Measurements from ENCODE around the gene FADS3. TPM values are rescaled to one million over a fixed set of nuclear protein-coding genes. Genes with fewer than 3 reads are reported as not detected.

Gene FADS3
- total and polyA plus RNA-seq, 9 of the 15 experiments (the other 6 are each of a cell fraction or from before 2014, with no cell fraction given): 0.97 to 148 (median 92.7) TPM

DNA sequence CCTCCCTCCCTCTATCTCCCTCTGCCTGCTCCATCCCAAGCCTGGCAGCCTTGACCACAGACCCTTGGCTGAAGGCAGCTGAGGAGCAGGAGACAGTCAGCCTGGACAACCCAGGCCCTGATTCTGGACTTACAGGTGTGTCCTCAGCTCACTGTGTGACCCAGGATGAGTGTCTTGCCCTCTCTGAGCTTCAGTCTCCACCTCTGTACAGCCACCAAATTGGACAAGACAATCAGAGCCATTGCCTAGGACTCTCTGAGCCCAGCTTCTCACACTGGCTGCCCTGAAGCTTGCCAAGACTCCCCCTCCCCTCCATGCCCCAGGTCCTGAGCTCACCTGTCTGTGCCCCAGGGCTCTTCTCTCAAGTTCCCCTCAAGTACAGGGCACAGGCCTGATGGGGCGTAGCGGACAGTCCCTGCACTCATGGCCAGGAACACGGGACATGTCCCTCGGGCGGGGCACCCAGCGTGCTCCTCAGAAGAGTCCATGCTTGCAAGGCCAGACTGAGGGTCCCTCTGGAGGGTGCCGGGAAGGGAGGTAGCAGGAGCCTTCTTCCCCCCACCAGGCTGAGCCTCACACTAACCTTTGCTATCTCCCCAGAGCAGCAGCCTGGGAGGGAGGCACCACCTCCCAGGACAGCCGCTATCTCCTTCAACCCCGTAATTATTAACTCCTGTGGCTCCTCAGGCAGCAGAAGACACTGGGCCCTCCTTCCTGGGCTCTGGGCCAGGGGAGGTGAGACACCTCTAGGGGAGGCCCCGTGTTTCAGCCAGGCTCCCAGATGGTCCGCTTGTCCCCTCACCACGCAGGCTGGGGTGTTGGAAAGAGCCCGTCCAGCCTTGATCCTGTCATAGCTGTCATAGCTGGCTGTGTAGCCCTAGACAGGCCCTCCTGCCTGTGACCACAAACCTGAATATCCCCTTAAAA is 28.6 kb upstream of the FADS3 start (continued):
- TF ChIP-seq TEAD1 (CRISPR knock-in tag; IDR thresholded peaks at IDR 0.05) (peak in 1 of 2 experiments; percentile 53; a peak in 1 of 4 replicates), YY1 (IDR thresholded peaks at IDR 0.05; ENCODE audit: borderline replicate concordance in 1 of 3, control insufficient read depth in 1 of 3, extremely low read depth in 1 of 3, insufficient read depth in 3 of 3, insufficient read length in 1 of 3, insufficient replicate concordance in 2 of 3, low read depth in 1 of 3, low read length in 2 of 3) (peak in 1 of 3 experiments; percentile 34), RBM15 (IDR thresholded peaks at IDR 0.05; ENCODE audit: insufficient read depth, low read length) (no peak), PHF21A (IDR thresholded peaks at IDR 0.05; ENCODE audit: borderline replicate concordance, low read depth) (peak; percentile 87; the same call in 1 of the 2 replicates), ZNF212 (CRISPR knock-in tag; IDR thresholded peaks at IDR 0.05) (no peak), PYGO2 (tag; IDR thresholded peaks at IDR 0.05) (no peak), MED1 (CRISPR knock-in tag; IDR thresholded peaks at IDR 0.05; ENCODE audit: borderline replicate concordance) (no peak), RBFOX2 (IDR thresholded peaks at IDR 0.05; ENCODE audit: low read depth, low read length) (peak; percentile 61), ZNF830 (CRISPR knock-in tag; IDR thresholded peaks at IDR 0.05) (no peak), KDM1A (IDR thresholded peaks at IDR 0.05) (peak; percentile 88 to 95), PHB2 (IDR thresholded peaks at IDR 0.05; ENCODE audit: low read depth) (peak; percentile 62; the same call in 1 of the 2 replicates), SMARCA5 (IDR thresholded peaks at IDR 0.05) (peak; percentile 96), NR2F6 (CRISPR knock-in tag; IDR thresholded peaks at IDR 0.05) (no peak), SMAD1 (IDR thresholded peaks at IDR 0.05; ENCODE audit: low read depth, low read length, partially characterized antibody) (peak; percentile 67)
- TF ChIP-seq, protein P1, sequence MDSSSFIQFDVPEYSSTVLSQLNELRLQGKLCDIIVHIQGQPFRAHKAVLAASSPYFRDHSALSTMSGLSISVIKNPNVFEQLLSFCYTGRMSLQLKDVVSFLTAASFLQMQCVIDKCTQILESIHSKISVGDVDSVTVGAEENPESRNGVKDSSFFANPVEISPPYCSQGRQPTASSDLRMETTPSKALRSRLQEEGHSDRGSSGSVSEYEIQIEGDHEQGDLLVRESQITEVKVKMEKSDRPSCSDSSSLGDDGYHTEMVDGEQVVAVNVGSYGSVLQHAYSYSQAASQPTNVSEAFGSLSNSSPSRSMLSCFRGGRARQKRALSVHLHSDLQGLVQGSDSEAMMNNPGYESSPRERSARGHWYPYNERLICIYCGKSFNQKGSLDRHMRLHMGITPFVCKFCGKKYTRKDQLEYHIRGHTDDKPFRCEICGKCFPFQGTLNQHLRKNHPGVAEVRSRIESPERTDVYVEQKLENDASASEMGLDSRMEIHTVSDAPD (CRISPR knock-in tag; IDR thresholded peaks at IDR 0.05): no peak
- TF ChIP-seq, protein P2, sequence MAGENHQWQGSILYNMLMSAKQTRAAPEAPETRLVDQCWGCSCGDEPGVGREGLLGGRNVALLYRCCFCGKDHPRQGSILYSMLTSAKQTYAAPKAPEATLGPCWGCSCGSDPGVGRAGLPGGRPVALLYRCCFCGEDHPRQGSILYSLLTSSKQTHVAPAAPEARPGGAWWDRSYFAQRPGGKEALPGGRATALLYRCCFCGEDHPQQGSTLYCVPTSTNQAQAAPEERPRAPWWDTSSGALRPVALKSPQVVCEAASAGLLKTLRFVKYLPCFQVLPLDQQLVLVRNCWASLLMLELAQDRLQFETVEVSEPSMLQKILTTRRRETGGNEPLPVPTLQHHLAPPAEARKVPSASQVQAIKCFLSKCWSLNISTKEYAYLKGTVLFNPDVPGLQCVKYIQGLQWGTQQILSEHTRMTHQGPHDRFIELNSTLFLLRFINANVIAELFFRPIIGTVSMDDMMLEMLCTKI (IDR thresholded peaks at IDR 0.05; ENCODE audit: partially characterized antibody): no peak
- TF ChIP-seq, protein P3, sequence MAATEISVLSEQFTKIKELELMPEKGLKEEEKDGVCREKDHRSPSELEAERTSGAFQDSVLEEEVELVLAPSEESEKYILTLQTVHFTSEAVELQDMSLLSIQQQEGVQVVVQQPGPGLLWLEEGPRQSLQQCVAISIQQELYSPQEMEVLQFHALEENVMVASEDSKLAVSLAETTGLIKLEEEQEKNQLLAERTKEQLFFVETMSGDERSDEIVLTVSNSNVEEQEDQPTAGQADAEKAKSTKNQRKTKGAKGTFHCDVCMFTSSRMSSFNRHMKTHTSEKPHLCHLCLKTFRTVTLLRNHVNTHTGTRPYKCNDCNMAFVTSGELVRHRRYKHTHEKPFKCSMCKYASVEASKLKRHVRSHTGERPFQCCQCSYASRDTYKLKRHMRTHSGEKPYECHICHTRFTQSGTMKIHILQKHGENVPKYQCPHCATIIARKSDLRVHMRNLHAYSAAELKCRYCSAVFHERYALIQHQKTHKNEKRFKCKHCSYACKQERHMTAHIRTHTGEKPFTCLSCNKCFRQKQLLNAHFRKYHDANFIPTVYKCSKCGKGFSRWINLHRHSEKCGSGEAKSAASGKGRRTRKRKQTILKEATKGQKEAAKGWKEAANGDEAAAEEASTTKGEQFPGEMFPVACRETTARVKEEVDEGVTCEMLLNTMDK (IDR thresholded peaks at IDR 0.05; ENCODE audit: borderline replicate concordance, insufficient read depth, low read depth, low read length, poor library complexity, severe bottlenecking): no peak
- TF ChIP-seq, protein P4, sequence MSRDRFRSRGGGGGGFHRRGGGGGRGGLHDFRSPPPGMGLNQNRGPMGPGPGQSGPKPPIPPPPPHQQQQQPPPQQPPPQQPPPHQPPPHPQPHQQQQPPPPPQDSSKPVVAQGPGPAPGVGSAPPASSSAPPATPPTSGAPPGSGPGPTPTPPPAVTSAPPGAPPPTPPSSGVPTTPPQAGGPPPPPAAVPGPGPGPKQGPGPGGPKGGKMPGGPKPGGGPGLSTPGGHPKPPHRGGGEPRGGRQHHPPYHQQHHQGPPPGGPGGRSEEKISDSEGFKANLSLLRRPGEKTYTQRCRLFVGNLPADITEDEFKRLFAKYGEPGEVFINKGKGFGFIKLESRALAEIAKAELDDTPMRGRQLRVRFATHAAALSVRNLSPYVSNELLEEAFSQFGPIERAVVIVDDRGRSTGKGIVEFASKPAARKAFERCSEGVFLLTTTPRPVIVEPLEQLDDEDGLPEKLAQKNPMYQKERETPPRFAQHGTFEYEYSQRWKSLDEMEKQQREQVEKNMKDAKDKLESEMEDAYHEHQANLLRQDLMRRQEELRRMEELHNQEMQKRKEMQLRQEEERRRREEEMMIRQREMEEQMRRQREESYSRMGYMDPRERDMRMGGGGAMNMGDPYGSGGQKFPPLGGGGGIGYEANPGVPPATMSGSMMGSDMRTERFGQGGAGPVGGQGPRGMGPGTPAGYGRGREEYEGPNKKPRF (IDR thresholded peaks at IDR 0.05; ENCODE audit: low read depth, low read length): no peak

All from K562 (cell line).